ENCODE data around the gene RAPGEF3.

GRCh38 chr12:47712171-47712570 lies 46.5 kb downstream of the RAPGEF3 start:
- TF ChIP-seq CTCF (IDR thresholded peaks at IDR 0.05) (no peak), POLR2AphosphoS5 (IDR thresholded peaks at IDR 0.05) (no peak)

Data from breast epithelium (tissue), 3 donors.